Chondrocyte (in vitro differentiated cells): ENCODE measurements around the gene SIRT5. TPM values are rescaled to one million over a fixed set of nuclear protein-coding genes. Genes with fewer than 3 reads are reported as not detected.

Experiments used
- DNase-seq: peaks from one replicate; pipeline ENCODE4 v3.0.0; 2021; ENCODE audit warnings: mixed read lengths, low spot score
- H3K27ac Mint-ChIP-seq: one replicate; pipeline ENCODE4 v1.8.0; 2021; ENCODE audit warnings: mild to moderate bottlenecking, moderate library complexity, mixed read lengths; ENCODE audit not compliant: unreplicated experiment
- H3K27me3 Mint-ChIP-seq: 2 replicates; pipeline ENCODE4 v1.8.0; 2021; ENCODE audit warnings: low read depth, mixed read lengths
- H3K36me3 Mint-ChIP-seq: 2 replicates; pipeline ENCODE4 v1.8.0; 2021; ENCODE audit warnings: low read depth, mixed read lengths
- H3K4me1 Mint-ChIP-seq: 2 replicates; pipeline ENCODE4 v1.8.0; 2021; ENCODE audit warnings: low read depth, mild to moderate bottlenecking, mixed read lengths
- H3K4me3 Mint-ChIP-seq: one replicate; pipeline ENCODE4 v1.8.0; 2021; ENCODE audit warnings: mild to moderate bottlenecking, moderate library complexity, mixed read lengths; ENCODE audit not compliant: unreplicated experiment
- H3K9me3 Mint-ChIP-seq: 2 replicates; pipeline ENCODE4 v1.8.0; 2021; ENCODE audit warnings: low read depth, mixed read lengths
- total RNA-seq: library from RNA; stranded (reverse); gene quantifications from 3 replicates; pipeline ENCODE4 v1.2.1, GENCODE V29; 2021
- TF ChIP-seq, protein P1 (sequence below): fragments of 200-600 bp; sonication (generic); IDR thresholded peaks from 2 replicates; pipeline ENCODE4 v1.5.0; 2021; ENCODE audit warnings: antibody characterized with exemption, mild to moderate bottlenecking, moderate library complexity

The SIRT5 gene
- total RNA-seq, 1 donor from 2014 or later, result 8.0 TPM

DNA sequence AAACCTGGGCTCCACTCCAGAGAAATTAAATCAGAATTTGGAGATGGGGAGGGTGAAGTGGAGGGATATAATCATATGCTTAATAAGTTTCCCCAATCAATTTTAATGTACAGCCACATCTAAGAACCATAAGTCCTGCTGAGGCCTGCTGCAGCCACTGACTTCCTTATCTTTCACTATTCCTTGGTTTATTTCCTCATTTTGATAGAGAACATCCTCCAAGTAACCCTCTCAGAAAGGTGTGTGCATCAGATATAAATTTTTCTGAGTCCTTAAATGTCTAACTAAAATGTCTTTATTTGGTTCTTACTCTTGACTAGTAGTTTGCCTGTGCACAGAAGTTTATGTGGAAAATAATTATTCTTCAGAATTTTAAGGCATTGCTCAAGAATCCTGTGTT, 23.7 kb upstream of the SIRT5 start:
- DNase-seq, result no peak
- H3K27me3 Mint-ChIP-seq, result no peaks in the 10 kb centered on the region
- H3K4me3 Mint-ChIP-seq, result no peak overlapping the region
- peaks cover 6% of the 10 kb centered on the region for H3K4me1 Mint-ChIP-seq
- no peak overlapping the region for H3K27ac Mint-ChIP-seq
- no peaks in the 10 kb centered on the region for H3K36me3 Mint-ChIP-seq
- no peaks in the 10 kb centered on the region for H3K9me3 Mint-ChIP-seq
- TF ChIP-seq, protein P1, sequence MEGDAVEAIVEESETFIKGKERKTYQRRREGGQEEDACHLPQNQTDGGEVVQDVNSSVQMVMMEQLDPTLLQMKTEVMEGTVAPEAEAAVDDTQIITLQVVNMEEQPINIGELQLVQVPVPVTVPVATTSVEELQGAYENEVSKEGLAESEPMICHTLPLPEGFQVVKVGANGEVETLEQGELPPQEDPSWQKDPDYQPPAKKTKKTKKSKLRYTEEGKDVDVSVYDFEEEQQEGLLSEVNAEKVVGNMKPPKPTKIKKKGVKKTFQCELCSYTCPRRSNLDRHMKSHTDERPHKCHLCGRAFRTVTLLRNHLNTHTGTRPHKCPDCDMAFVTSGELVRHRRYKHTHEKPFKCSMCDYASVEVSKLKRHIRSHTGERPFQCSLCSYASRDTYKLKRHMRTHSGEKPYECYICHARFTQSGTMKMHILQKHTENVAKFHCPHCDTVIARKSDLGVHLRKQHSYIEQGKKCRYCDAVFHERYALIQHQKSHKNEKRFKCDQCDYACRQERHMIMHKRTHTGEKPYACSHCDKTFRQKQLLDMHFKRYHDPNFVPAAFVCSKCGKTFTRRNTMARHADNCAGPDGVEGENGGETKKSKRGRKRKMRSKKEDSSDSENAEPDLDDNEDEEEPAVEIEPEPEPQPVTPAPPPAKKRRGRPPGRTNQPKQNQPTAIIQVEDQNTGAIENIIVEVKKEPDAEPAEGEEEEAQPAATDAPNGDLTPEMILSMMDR, result no peak

DNA sequence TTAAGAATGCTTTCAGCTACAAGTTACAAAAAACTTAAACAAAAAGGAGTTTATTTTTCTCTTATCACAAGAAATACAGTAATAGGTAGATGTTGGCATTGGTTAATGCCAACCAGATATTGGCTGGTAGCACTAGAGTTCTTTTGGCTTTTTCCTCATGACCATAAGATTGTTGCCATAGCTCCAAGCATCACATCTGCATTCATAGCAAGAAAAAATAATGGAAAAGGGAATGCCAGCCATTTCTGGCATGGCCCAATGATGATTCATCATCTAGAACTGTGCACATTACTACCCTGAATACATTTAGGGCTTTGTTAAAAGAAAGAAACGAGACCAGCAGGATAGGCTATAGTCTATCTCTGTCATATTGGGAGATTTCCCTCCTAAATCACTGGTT, 20.8 kb upstream of the SIRT5 start:
- H3K27ac Mint-ChIP-seq, result no peak overlapping the region

DNA sequence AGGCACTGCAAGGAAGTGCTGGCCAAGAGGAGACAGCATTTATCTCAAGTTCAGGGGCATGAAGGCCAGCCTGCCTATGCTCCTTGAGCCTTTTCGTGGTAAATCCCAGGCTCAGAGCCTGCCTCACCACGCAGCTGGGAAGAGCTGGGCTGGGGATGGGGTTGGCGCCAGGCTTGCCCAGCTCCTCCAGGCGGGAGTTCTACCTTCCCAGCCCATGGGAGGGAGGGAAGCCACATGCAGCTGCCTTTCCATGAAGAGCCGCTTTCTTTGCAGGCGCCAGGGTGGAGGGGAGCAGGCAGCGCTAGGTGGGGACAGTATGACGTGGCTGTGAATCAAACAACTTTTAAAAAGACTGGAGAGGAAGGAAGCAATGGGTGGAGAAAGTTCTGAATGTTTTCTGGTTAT, 19.5 kb upstream of the SIRT5 start:
- H3K36me3 Mint-ChIP-seq, result no peaks in the 10 kb centered on the region
- no peaks in the 10 kb centered on the region for H3K27me3 Mint-ChIP-seq
- DNase-seq, result no peak
- no peaks in the 10 kb centered on the region for H3K9me3 Mint-ChIP-seq
- peaks cover 14% of the 10 kb centered on the region for H3K4me1 Mint-ChIP-seq
- peak overlapping the region; percentile 11 for H3K4me3 Mint-ChIP-seq
- TF ChIP-seq, protein P1, result no peak
- H3K27ac Mint-ChIP-seq, result no peak overlapping the region

More for the DNA sequence above, 20.8 kb upstream of the SIRT5 start:
- Mint-ChIP-seq H3K27me3 (no peaks in the 10 kb centered on the region), H3K4me1 (peaks cover 7% of the 10 kb centered on the region), H3K36me3 (no peaks in the 10 kb centered on the region), H3K4me3 (no peak overlapping the region), H3K9me3 (no peaks in the 10 kb centered on the region)
- DNase-seq, result no peak
- TF ChIP-seq, protein P1, result no peak

DNA sequence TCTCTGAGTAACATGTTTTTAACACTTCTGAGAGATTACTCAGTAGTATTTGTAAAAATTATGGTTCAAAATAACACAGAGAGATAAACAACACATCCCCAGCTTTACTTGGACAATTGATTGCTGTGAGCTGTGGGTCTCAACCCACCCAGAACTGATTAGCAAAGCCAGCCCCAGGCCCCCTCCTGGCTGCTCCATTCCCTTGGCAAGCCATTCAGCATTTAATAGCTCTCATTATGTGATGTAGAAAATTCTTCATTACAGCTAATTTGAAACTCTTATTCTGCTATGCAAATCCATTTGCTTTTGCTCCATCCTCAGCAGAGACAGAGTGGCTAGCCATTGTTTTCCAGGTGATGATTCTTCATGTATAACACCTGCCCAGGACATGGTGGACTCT, 16.6 kb upstream of the SIRT5 start:
- H3K36me3 Mint-ChIP-seq, result no peaks in the 10 kb centered on the region
- H3K4me3 Mint-ChIP-seq, result no peak overlapping the region
- peaks cover 14% of the 10 kb centered on the region for H3K4me1 Mint-ChIP-seq
- TF ChIP-seq, protein P1, result no peak
- no peaks in the 10 kb centered on the region for H3K9me3 Mint-ChIP-seq
- H3K27ac Mint-ChIP-seq, result no peak overlapping the region
- no peak for DNase-seq
- no peaks in the 10 kb centered on the region for H3K27me3 Mint-ChIP-seq

DNA sequence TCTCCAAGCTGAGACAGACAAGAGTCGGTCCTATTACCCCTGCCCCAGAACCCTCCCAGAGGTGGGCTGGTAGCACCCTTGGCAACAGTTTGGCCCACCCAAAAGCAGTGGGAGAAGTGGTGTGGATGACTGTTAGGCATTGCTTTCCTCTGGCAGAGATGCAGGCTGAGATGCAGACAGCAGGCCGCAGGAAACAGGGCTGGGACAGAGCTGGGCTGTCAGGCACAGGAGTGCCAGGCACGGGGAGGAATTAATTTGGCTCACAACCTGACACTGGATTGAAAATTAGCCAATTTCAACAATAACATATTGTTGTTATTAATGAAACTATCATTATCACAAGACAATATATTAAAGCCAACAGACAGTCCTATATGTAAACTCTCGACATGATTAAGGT, 15.7 kb upstream of the SIRT5 start:
- H3K36me3 Mint-ChIP-seq, result no peaks in the 10 kb centered on the region
- no peak overlapping the region for H3K27ac Mint-ChIP-seq
- TF ChIP-seq, protein P1, result no peak
- H3K4me3 Mint-ChIP-seq, result no peak overlapping the region
- DNase-seq, result no peak
- no peaks in the 10 kb centered on the region for H3K27me3 Mint-ChIP-seq
- no peaks in the 10 kb centered on the region for H3K9me3 Mint-ChIP-seq
- peaks cover 14% of the 10 kb centered on the region for H3K4me1 Mint-ChIP-seq
